IPS DF 6.9 (cell line): Measurements from ENCODE around the gene XXYLT1.

ENCODE experiments used
- DNase-seq: peaks from one replicate; pipeline ENCODE4 v3.0.0-alpha.2; 2013; ENCODE audit warnings: low read depth, low spot score
- H3K27ac ChIP-seq: one replicate; pipeline ENCODE4 v1.5.1; 2013; ENCODE audit warnings: low read length, control low read depth
- H3K27me3 ChIP-seq: 2 replicates; pipeline ENCODE4 v1.6.1; 2013; ENCODE audit warnings: mild to moderate bottlenecking, low read length; ENCODE audit not compliant: control insufficient read depth, insufficient read depth
- H3K36me3 ChIP-seq: 2 replicates; pipeline ENCODE4 v1.6.1; 2013; ENCODE audit warnings: low read length; ENCODE audit not compliant: control insufficient read depth, insufficient read depth
- H3K4me1 ChIP-seq: 2 replicates; pipeline ENCODE4 v1.6.1; 2013; ENCODE audit warnings: low read length; ENCODE audit not compliant: control insufficient read depth, insufficient read depth
- H3K4me3 ChIP-seq: 2 replicates; pipeline ENCODE4 v1.5.1; 2013; ENCODE audit warnings: mild to moderate bottlenecking, low read length
- H3K9me3 ChIP-seq: 2 replicates; pipeline ENCODE4 v1.6.1; 2013; ENCODE audit warnings: low read length, inconsistent platforms; ENCODE audit not compliant: control insufficient read depth, insufficient read depth
- WGBS: extraction: QIAGEN DNeasy Blood & Tissue Kit; methylation state at CpG from one replicate; pipeline ENCODE4 v1.1.7; 2013; ENCODE audit warnings: mixed read lengths, missing lambda C conversion rate; ENCODE audit not compliant: insufficient read length, insufficient coverage; 5-methylcytosine and 5-hydroxymethylcytosine counted together

The XXYLT1 gene

DNA sequence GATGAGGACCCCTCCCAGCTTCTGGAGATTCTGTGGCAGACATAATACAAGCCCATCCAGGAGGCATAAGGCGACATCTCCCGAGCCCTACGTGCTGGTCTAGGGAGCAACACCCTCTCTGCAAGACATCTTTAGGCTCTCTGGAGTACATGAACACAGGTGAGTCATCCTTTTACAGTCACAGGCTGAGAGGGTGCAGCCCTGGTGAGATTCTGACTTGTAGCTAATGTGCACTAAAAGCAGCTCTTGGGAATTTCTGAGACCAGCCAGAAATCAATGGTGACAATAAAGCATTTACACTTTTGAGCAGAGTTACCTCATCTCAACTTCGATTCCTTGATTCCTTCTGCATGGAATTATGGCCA, 131.1 kb downstream of the XXYLT1 start:
- no peaks in the 10 kb centered on the region for H3K9me3 ChIP-seq
- no peaks in the 10 kb centered on the region for H3K4me1 ChIP-seq
- DNase-seq, result no peak
- WGBS, result no CpG with 5 or more reads among the region's 4 CpGs
- H3K27ac ChIP-seq, result no peak overlapping the region
- no peak overlapping the region for H3K4me3 ChIP-seq
- no peaks in the 10 kb centered on the region for H3K27me3 ChIP-seq
- H3K36me3 ChIP-seq, result no peaks in the 10 kb centered on the region

DNA sequence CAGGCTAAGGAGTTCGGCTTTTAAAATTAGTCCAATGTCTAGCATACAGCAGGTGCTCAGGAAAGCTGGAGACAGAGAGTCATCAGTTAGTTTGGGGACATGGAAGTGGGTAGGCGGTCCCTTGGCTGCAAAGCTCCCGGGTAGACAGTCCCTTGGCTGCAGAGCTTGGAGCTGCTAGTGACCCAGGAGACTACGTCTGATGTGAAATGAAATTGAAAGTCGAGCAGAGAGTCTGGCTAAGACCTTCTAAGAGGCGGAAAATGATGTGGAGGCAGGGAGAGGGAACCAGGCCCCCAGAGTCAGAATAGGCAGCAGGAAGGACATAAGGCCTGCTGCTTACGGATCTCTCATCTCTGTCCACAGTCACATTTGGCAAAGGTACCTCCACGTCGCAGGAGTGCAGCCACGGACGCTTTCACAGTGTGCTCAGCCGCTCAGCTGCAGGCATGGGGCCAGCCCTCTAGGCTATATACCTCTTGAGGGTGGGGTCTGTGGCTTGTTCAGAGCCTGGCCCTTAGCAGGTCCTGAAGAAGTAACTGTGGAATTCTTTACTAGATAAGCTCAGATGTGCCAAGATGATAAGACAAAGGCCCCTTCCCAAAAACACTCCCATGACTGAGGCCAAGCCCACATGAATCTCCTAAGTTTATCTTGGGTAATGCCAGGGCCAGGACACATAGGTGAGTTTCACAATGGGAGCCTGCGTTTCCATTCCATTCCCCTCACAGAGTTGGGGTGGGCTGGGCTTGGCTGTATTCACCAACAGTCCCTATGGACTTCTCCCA, 131.7 kb downstream of the XXYLT1 start:
- no peaks in the 10 kb centered on the region for H3K36me3 ChIP-seq
- H3K4me1 ChIP-seq, result no peaks in the 10 kb centered on the region
- WGBS, result no CpG with 5 or more reads among the region's 13 CpGs
- no peaks in the 10 kb centered on the region for H3K9me3 ChIP-seq
- no peak overlapping the region for H3K4me3 ChIP-seq
- no peak for DNase-seq
- H3K27me3 ChIP-seq, result no peaks in the 10 kb centered on the region
- no peak overlapping the region for H3K27ac ChIP-seq

DNA sequence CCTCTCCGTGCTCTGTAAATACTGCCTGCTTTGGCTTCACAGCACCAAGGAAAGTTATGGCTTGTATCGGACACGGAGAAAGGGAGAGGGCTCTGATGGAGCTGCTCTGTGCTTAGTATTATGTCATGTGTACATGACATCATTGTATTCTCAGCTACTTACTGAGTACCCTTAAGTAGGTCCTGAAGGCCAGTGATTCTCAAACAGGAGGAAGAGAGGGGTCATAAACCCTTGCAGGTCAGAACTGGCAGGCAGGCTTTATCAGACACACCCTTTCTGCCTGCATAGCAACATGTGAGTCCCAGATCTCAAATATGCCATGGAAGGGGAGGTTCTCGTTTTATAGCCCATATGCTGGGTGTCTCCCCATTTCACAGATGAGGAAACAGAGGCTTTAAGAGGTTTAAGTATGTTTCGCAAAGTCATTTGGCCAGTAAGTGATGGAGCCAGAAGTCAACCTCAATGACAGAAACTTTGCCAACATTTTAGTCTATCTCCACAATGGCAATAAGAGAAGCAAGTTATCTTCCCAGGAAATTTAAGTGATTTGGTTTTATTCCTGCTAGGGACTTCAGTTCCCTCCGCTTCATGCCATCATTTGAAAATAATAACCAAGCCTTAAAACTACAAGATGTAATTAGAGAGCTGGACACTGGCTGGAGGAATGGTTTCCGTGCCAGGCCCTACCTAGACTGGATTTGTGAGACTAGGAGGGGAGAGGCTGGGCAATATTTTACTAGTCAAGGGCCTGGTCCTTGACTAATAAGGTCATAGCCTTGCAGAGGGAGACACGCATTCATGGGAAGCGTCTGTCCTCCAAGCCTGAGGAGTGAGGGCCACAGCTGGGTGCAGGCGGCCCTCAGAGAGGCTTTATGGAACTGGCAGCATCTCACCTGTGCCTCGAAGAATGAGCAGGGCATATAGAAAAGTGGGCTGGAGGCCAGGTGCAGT, 133.0 kb downstream of the XXYLT1 start:
- Histone ChIP-seq H3K27ac (no peak overlapping the region), H3K4me1 (no peaks in the 10 kb centered on the region), H3K36me3 (no peaks in the 10 kb centered on the region), H3K9me3 (no peaks in the 10 kb centered on the region), H3K4me3 (no peak overlapping the region), H3K27me3 (no peaks in the 10 kb centered on the region)
- WGBS, result no CpG with 5 or more reads among the region's 11 CpGs
- no peak for DNase-seq

DNA sequence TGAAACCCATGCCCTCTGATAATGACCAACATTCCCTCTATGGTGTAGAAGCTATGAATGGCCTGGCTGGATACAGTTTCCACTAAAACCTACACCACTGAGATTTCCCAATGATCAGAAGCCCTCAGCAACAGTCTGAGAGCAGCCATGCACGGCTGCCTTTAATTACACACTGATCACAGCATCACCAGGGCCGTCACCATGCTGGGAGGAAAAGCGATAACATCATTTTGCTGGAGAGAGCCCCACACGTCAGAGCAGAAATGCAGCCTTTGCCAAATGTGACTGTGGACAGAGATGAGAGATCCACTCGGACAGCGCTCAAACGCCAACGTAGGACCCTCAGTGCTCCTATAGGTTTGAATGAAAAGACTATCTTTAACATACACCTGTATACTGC, 135.0 kb downstream of the XXYLT1 start:
- Histone ChIP-seq H3K4me3 (no peak overlapping the region), H3K27me3 (no peaks in the 10 kb centered on the region), H3K27ac (no peak overlapping the region), H3K4me1 (no peaks in the 10 kb centered on the region), H3K9me3 (no peaks in the 10 kb centered on the region), H3K36me3 (no peaks in the 10 kb centered on the region)
- no CpG with 5 or more reads among the region's 8 CpGs for WGBS
- DNase-seq, result no peak

DNA sequence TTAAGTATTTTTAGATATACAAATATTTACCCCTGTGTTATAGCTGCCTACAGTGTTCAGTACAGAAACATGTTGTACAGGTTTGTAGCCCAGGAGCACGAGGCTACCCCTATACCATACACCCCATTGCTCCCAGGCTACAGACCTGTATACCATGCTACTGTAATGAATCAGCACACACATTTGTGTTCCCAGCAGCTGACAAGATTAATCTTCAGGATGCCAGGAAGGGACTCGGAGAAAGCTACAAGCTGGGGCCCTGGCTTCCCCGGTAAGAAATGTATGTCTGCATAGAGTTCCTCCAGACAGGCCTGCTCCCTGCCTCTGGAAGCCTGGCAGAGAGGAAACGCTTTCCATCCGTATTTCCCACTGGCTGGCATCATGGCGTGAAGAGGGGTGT, 136.5 kb downstream of the XXYLT1 start:
- no peaks in the 10 kb centered on the region for H3K27me3 ChIP-seq
- H3K27ac ChIP-seq, result no peak overlapping the region
- WGBS, result no CpG with 5 or more reads among the region's 6 CpGs

DNA sequence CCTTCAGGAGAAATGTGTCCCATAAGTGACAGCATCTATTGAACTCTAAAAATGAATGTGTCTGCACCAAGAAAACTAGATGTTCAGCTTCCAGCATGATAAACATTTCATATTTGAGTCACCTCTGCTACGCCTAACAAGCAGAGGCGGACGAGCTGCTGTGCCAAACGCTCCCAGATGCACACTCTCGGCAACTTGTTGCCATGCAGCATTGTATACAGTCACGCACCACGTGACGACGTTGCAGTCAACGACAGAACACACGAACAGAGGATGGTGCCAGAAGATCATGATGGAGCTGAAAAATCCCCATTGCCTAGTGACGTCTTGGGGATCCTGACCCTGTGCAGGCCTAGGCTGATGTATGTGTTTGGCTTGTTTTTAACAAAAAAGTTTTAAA, 137.5 kb downstream of the XXYLT1 start:
- Histone ChIP-seq H3K9me3 (no peaks in the 10 kb centered on the region), H3K36me3 (no peaks in the 10 kb centered on the region), H3K27me3 (no peaks in the 10 kb centered on the region), H3K27ac (no peak overlapping the region), H3K4me1 (no peaks in the 10 kb centered on the region), H3K4me3 (no peak overlapping the region)
- WGBS, result no CpG with 5 or more reads among the region's 12 CpGs
- no peak for DNase-seq

More for the DNA sequence above, 136.5 kb downstream of the XXYLT1 start:
- Histone ChIP-seq H3K36me3 (no peaks in the 10 kb centered on the region), H3K9me3 (no peaks in the 10 kb centered on the region), H3K4me1 (no peaks in the 10 kb centered on the region), H3K4me3 (no peak overlapping the region)
- DNase-seq, result no peak

DNA sequence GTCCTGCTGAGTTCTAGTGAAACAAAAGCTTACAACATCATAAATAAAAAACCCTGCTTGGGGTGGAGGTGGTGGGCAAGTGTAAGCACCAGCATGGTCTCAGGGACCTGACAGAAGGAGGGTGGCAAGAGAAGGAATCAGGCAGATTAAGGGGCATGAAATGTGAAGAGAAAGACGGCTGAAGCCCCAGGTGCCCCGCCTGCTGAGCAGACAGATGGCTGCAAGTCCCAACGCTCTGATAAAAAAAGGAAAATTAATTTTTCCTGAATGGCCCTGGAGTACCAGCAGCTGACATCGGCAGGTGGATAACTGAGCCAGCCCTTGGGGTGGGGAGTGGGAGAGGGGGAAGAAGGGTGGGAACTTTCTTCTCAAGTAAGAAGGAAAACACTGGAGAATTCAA, 137.9 kb downstream of the XXYLT1 start:
- Histone ChIP-seq H3K4me3 (no peak overlapping the region), H3K36me3 (no peaks in the 10 kb centered on the region), H3K9me3 (no peaks in the 10 kb centered on the region), H3K27me3 (no peaks in the 10 kb centered on the region), H3K4me1 (peaks cover under 1% of the 10 kb centered on the region), H3K27ac (no peak overlapping the region)
- no peak for DNase-seq
- no CpG with 5 or more reads among the region's 4 CpGs for WGBS

DNA sequence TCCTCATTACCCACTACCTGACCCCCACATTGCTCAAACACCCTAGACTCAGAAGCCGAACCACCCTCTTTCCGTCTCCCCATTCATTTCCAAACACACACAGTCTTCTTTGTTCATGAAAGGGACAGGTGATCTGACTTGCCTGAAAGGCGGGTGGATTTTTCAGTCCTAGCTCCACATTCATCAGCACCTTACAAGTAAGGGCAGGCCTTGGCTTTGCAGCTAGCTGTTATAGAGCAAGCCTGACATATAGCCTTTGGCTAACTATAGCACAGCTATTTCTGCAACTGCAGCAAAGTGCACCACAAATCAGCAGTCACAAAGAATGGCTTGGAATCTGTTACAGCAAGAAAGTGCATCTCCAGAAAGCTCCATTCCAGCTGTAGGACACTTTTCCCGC, 139.8 kb downstream of the XXYLT1 start:
- no peak for DNase-seq
- Histone ChIP-seq H3K36me3 (no peaks in the 10 kb centered on the region), H3K9me3 (no peaks in the 10 kb centered on the region), H3K27me3 (no peaks in the 10 kb centered on the region), H3K27ac (no peak overlapping the region), H3K4me1 (peaks cover 1% of the 10 kb centered on the region), H3K4me3 (no peak overlapping the region)
- 100% methylated on average over 1 of the region's 4 CpGs for WGBS

DNA sequence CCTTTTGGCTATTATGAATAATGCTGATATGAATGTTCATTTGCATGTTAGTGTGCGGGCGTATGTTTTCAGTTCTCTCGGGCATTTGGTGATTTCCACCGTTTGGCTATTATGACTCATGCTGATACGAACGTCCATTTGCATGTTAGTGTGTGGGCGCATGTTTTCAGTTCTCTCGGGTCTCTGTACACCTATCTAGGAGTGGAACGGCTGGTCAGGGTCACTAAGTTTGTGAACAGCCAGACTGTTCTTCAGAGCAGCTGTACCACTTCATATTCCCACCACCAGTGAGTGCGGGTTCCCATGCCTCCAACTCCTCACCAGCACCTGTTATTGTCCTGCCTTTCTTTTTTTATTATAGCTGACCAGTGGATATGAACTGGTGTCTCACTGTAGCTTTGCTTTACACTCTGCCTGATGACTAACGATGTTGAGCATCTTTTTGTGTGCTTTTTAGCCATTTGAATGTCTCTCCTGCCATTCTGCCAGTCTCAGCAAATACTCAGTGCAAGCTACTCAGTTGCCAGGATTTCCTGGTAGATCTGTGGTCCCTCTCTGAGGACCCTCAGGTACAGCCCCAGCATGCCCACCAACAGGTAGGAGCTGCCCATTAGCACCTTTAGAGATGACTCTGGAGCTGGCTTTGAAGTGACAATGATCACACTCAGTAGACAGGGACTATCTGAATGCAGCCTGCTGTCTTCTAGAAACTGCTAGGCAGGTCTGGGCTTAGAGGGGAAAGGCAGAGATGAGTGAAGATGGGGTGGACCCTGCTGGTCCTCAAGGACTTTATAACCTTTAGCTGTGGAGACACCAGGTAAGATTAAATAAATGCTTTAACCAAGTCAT, 141.1 kb downstream of the XXYLT1 start:
- peaks cover 1% of the 10 kb centered on the region for H3K4me1 ChIP-seq
- WGBS, result no CpG with 5 or more reads among the region's 11 CpGs

DNA sequence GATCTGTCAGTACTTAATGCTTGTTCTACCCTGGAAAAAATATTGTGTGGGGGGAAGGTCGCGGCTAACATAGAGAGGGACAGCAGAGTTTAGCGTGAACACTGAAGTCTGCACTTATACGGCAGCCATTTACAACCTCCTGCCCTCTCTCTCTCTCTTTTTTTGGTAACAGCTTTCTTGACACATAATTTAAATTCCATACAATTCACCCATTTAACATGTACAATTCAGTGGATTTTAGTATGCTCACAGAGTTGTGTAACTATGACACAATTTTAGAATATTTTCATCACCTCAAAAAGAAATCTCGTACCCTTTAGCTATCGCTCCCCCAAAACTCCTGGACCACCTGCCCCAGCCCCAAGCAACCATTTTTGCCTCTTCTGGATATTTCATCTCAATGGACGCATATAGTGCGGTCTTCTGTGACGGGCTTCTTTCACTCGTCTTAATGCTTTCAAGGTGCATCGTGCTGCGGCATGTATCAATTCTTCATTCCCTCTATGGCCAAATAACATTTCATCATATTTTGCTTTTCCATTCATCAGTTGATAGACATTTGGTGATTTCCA, 141.8 kb downstream of the XXYLT1 start:
- peaks cover 1% of the 10 kb centered on the region for H3K4me1 ChIP-seq

More for the DNA sequence above, 141.1 kb downstream of the XXYLT1 start:
- Histone ChIP-seq H3K36me3 (no peaks in the 10 kb centered on the region), H3K27me3 (no peaks in the 10 kb centered on the region), H3K4me3 (no peak overlapping the region), H3K9me3 (no peaks in the 10 kb centered on the region), H3K27ac (no peak overlapping the region)
- no peak for DNase-seq

More for the DNA sequence above, 141.8 kb downstream of the XXYLT1 start:
- Histone ChIP-seq H3K9me3 (no peaks in the 10 kb centered on the region), H3K36me3 (no peaks in the 10 kb centered on the region), H3K4me3 (no peak overlapping the region), H3K27ac (no peak overlapping the region), H3K27me3 (no peaks in the 10 kb centered on the region)
- WGBS, result no CpG with 5 or more reads among the region's 12 CpGs
- no peak for DNase-seq
